Body of pancreas (tissue), 4 donors: Measurements from ENCODE around the gene PEX11A.

ENCODE experiments used
- CTCF ChIP-seq, 7 experiments: fragments of 450-650 bp in 4 of 7; fragments of 200-600 bp in 3 of 7; sonication (generic) in 3 of 7; IDR thresholded peaks; one replicate each; pipeline ENCODE4 v1.5.1; 2016 to 2019; ENCODE audit warnings: antibody characterized with exemption in 7 of 7
- POLR2A ChIP-seq, 3 donors: fragments of 450-650 bp; IDR thresholded peaks; one replicate each; pipeline ENCODE4 v1.6.1; 2016; ENCODE audit warnings: antibody characterized with exemption in 3 of 3, mild to moderate bottlenecking in 2 of 3

GRCh38 chr15:89686522-89686921 lies 4.0 kb downstream of the PEX11A start:
- TF ChIP-seq CTCF (IDR thresholded peaks at IDR 0.05) (no peak), POLR2A (IDR thresholded peaks at IDR 0.05) (no peak)
